Measurements from ENCODE around the gene DPH1.

Gene DPH1

DNA sequence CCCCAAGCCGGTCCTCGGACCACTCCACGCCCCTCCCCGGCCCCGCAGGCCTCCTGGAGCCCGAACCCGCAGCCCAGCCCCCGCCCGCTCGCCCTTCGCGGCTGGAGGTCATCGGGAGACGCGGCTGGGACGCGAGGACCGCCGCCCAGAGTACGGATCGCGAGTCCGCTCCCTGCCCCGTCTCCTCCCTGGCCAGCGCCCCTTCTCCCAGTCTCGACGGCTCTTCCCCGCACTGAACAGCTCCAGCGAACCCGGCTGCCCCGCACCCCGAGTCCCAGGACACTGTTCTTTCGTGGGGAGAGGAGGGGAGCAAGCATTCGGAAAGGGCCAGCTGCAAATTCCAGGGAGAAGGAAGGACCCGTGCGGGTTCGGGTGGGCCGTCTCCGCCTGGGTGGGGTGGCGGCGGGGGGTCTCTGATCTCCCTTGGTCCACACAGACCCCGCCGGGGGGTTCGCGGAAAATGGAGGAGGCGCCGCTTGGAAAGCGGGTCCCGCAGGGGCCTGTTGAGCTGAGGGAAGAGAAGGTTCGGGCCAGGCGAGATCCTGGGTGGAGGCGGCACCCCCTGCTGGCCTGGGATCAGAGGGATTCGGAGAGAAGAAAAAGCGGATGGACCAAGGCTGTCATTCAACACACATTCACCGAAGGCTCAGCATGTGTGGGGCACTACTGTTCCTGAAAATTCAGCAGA lies 4.2 kb upstream of the DPH1 start (continued):
- no peak for TF ChIP-seq ZNF530 (tag by site-specific recombination; IDR thresholded peaks at IDR 0.05; ENCODE audit: low read depth)
- no peak for TF ChIP-seq ZNF184 (tag by site-specific recombination; IDR thresholded peaks at IDR 0.05)
- no peak for TF ChIP-seq ZNF707 (tag by site-specific recombination; IDR thresholded peaks at IDR 0.05)
- no peak for TF ChIP-seq ZNF488 (tag by site-specific recombination; IDR thresholded peaks at IDR 0.05)
- peak; percentile 25; the same call in 1 of the 2 replicates for TF ChIP-seq PRDM1 (tag by site-specific recombination; IDR thresholded peaks at IDR 0.05)
- TF ChIP-seq ZBTB21 (tag by site-specific recombination; IDR thresholded peaks at IDR 0.05), result no peak
- TF ChIP-seq ZNF645 (tag by site-specific recombination; IDR thresholded peaks at IDR 0.05), result no peak
- TF ChIP-seq ZNF529 (tag by site-specific recombination; IDR thresholded peaks at IDR 0.05; ENCODE audit: insufficient replicate concordance), result no peak
- TF ChIP-seq ZFHX2 (tag by site-specific recombination; conservative IDR thresholded peaks at IDR 0.05), result no peak
- TF ChIP-seq ZNF660 (tag by site-specific recombination; IDR thresholded peaks at IDR 0.05), result no peak
- TF ChIP-seq ZNF423 (tag by site-specific recombination; IDR thresholded peaks at IDR 0.05), result peak; percentile 57; the same call in 1 of the 2 replicates
- no peak for TF ChIP-seq ZNF701 (tag by site-specific recombination; IDR thresholded peaks at IDR 0.05)
- TF ChIP-seq MEIS1 (CRISPR knock-in tag; IDR thresholded peaks at IDR 0.05; ENCODE audit: borderline replicate concordance), result no peak
- TF ChIP-seq ZNF776 (tag by site-specific recombination; IDR thresholded peaks at IDR 0.05; ENCODE audit: borderline replicate concordance), result no peak
- TF ChIP-seq ZNF311 (tag by site-specific recombination; IDR thresholded peaks at IDR 0.05; ENCODE audit: borderline replicate concordance), result no peak
- TF ChIP-seq ZNF37A (tag by site-specific recombination; IDR thresholded peaks at IDR 0.05), result no peak
- TF ChIP-seq ZNF335 (tag by site-specific recombination; conservative IDR thresholded peaks at IDR 0.05), result peak; percentile 85
- peak; percentile 76 for TF ChIP-seq GLIS2 (tag by site-specific recombination; IDR thresholded peaks at IDR 0.05)
- no peak for TF ChIP-seq ZNF223 (tag by site-specific recombination; IDR thresholded peaks at IDR 0.05)
- TF ChIP-seq GFI1B (tag by site-specific recombination; IDR thresholded peaks at IDR 0.05), result no peak
- TF ChIP-seq ZNF830 (tag by site-specific recombination; IDR thresholded peaks at IDR 0.05; ENCODE audit: low read depth), result no peak
- TF ChIP-seq ZNF433 (tag by site-specific recombination; IDR thresholded peaks at IDR 0.05; ENCODE audit: low read depth), result no peak
- no peak for TF ChIP-seq OSR2 (tag by site-specific recombination; IDR thresholded peaks at IDR 0.05)
- TF ChIP-seq SCRT2 (tag by site-specific recombination; IDR thresholded peaks at IDR 0.05), result peak; percentile 92
- TF ChIP-seq ZBTB1 (tag by site-specific recombination; IDR thresholded peaks at IDR 0.05), result no peak
- no peak for TF ChIP-seq ZNF473 (tag by site-specific recombination; IDR thresholded peaks at IDR 0.05)
- TF ChIP-seq ZNF544 (tag by site-specific recombination; IDR thresholded peaks at IDR 0.05), result no peak
- TF ChIP-seq, protein P1, sequence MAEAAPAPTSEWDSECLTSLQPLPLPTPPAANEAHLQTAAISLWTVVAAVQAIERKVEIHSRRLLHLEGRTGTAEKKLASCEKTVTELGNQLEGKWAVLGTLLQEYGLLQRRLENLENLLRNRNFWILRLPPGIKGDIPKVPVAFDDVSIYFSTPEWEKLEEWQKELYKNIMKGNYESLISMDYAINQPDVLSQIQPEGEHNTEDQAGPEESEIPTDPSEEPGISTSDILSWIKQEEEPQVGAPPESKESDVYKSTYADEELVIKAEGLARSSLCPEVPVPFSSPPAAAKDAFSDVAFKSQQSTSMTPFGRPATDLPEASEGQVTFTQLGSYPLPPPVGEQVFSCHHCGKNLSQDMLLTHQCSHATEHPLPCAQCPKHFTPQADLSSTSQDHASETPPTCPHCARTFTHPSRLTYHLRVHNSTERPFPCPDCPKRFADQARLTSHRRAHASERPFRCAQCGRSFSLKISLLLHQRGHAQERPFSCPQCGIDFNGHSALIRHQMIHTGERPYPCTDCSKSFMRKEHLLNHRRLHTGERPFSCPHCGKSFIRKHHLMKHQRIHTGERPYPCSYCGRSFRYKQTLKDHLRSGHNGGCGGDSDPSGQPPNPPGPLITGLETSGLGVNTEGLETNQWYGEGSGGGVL (tag by site-specific recombination; IDR thresholded peaks at IDR 0.05), result no peak
- TF ChIP-seq, protein P2, sequence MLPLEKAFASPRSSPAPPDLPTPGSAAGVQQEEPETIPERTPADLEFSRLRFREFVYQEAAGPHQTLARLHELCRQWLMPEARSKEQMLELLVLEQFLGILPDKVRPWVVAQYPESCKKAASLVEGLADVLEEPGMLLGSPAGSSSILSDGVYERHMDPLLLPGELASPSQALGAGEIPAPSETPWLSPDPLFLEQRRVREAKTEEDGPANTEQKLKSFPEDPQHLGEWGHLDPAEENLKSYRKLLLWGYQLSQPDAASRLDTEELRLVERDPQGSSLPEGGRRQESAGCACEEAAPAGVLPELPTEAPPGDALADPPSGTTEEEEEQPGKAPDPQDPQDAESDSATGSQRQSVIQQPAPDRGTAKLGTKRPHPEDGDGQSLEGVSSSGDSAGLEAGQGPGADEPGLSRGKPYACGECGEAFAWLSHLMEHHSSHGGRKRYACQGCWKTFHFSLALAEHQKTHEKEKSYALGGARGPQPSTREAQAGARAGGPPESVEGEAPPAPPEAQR (tag by site-specific recombination; IDR thresholded peaks at IDR 0.05), result no peak
- TF ChIP-seq ZSCAN16 (tag by site-specific recombination; IDR thresholded peaks at IDR 0.05), result no peak
- no peak for TF ChIP-seq PRDM4 (tag by site-specific recombination; IDR thresholded peaks at IDR 0.05)
- no peak for TF ChIP-seq ZNF2 (tag by site-specific recombination; IDR thresholded peaks at IDR 0.05)
- TF ChIP-seq ZIC2 (tag by site-specific recombination; IDR thresholded peaks at IDR 0.05), result peak; percentile 69; the same call in 1 of the 2 replicates
- TF ChIP-seq ZNF366 (tag by site-specific recombination; conservative IDR thresholded peaks at IDR 0.05), result peak; percentile 85
- 0 out of 2 replicates have a peak, but pooled peaks have one; percentile 10 for TF ChIP-seq EGR2 (tag by site-specific recombination; IDR thresholded peaks at IDR 0.05; ENCODE audit: low read depth)

Data from HEK293 (cell line).